HepG2 (cell line): ENCODE measurements around the gene COA3. TPM values are rescaled to one million over a fixed set of nuclear protein-coding genes. Genes with fewer than 3 reads are reported as not detected.

Experiments used
- AFF4 ChIP-seq: sonication (generic); formaldehyde crosslinking; IDR thresholded peaks from 2 replicates; pipeline ENCODE4 v1.4.0; 2020; ENCODE audit warnings: missing genetic modification reagents
- ATAD3A ChIP-seq: sonication (generic); formaldehyde crosslinking; IDR thresholded peaks from 2 replicates; pipeline ENCODE4 v1.4.0; 2020; ENCODE audit warnings: missing genetic modification reagents
- CSRNP1 ChIP-seq: sonication (generic); formaldehyde crosslinking; IDR thresholded peaks from 2 replicates; pipeline ENCODE4 v1.8.1; 2023; ENCODE audit warnings: mild to moderate bottlenecking, missing genetic modification reagents
- GABPA ChIP-seq, 2 experiments: IDR thresholded peaks; 2 replicates each; pipeline ENCODE4 v1.6.1; 2011 to 2016; ENCODE audit warnings: low read depth in 2 of 2, low read length in 1 of 2, missing biosample characterization in 1 of 2, missing genetic modification characterization in 1 of 2
- MXD4 ChIP-seq: IDR thresholded peaks from 2 replicates; pipeline ENCODE4 v1.6.1; 2016; ENCODE audit warnings: mild to moderate bottlenecking, missing biosample characterization, missing genetic modification reagents
- PAX8 ChIP-seq: sonication (generic); formaldehyde crosslinking; IDR thresholded peaks from 2 replicates; pipeline ENCODE4 v1.8.0; 2022; ENCODE audit warnings: mild to moderate bottlenecking, missing genetic modification reagents, borderline replicate concordance
- PPARG ChIP-seq: conservative IDR thresholded peaks from 2 replicates; pipeline ENCODE4 v1.6.1; 2016; ENCODE audit warnings: missing biosample characterization, missing genetic modification reagents
- ZNF512B ChIP-seq: sonication (generic); formaldehyde crosslinking; IDR thresholded peaks from 2 replicates; pipeline ENCODE4 v1.5.1; 2020; ENCODE audit warnings: missing genetic modification reagents, mild to moderate bottlenecking, borderline replicate concordance
- ZNF572 ChIP-seq: sonication (generic); formaldehyde crosslinking; IDR thresholded peaks from 2 replicates; pipeline ENCODE4 v1.5.1; 2020; ENCODE audit warnings: mild to moderate bottlenecking, missing genetic modification reagents
- ZNF609 ChIP-seq: sonication (generic); formaldehyde crosslinking; IDR thresholded peaks from 2 replicates; pipeline ENCODE4 v1.4.0; 2020; ENCODE audit warnings: mild to moderate bottlenecking, missing genetic modification reagents, borderline replicate concordance
- ZNF709 ChIP-seq: sonication (generic); formaldehyde crosslinking; IDR thresholded peaks from 2 replicates; pipeline ENCODE4 v1.5.0; 2020; ENCODE audit warnings: mild to moderate bottlenecking, missing genetic modification reagents
- ZNF772 ChIP-seq: sonication (generic); formaldehyde crosslinking; IDR thresholded peaks from 2 replicates; pipeline ENCODE4 v1.5.0; 2020; ENCODE audit warnings: mild to moderate bottlenecking, missing genetic modification reagents
- polyA plus RNA-seq, 8 experiments: library from polyadenylated mRNA; depleted of rRNA in 3 of 8; stranded (reverse) in 7 of 8; unstranded in 1 of 8; fragments of >200 nt; fragmentation: Illumina TruSeq in 4 of 8; extraction: Trizol in 4 of 8; gene quantifications; 2 replicates each; pipeline versions ENCODE4 v1.2.1 to v1.2.3, GENCODE V29; 2011 to 2016; ENCODE audit warnings: low read depth in 4 of 8, missing spikeins in 1 of 8, mixed read lengths in 1 of 8; ENCODE audit not compliant: insufficient read depth in 1 of 8
- total RNA-seq, 5 experiments: library from RNA; depleted of rRNA; stranded (reverse); fragments of >200 nt; fragmentation: Illumina TruSeq; extraction: Trizol; gene quantifications; 2 replicates each; pipeline ENCODE4 v1.2.3, GENCODE V29; 2016; ENCODE audit warnings: low read depth in 1 of 5

Gene COA3
- total and polyA plus RNA-seq, 2 of the 13 experiments (the other 11 are each of a cell fraction or from before 2014, with no cell fraction given): 133 to 202 TPM

- no peak for TF ChIP-seq AFF4 (CRISPR knock-in tag)
- TF ChIP-seq CSRNP1 (CRISPR knock-in tag): 0 out of 2 replicates have a peak, but pooled peaks have one; percentile 53
- peak; percentile 91 for TF ChIP-seq MXD4 (CRISPR knock-in tag)
- peak; percentile 74; the same call in 1 of the 2 replicates for TF ChIP-seq ZNF772 (CRISPR knock-in tag)
- peak; percentile 81; the same call in 1 of the 2 replicates for TF ChIP-seq ZNF609 (CRISPR knock-in tag)
- no peak for TF ChIP-seq ATAD3A (CRISPR knock-in tag)
- TF ChIP-seq PAX8 (CRISPR knock-in tag): no peak; the same call in 1 of the 2 replicates
- peak; percentile 100 for TF ChIP-seq GABPA (IDR thresholded peaks at IDR 0.05; ENCODE audit: low read depth, low read length)
- peak; percentile 100 for TF ChIP-seq GABPA (CRISPR knock-in tag; IDR thresholded peaks at IDR 0.05; ENCODE audit: low read depth)
- peak; percentile 77; the same call in 1 of the 2 replicates for TF ChIP-seq PPARG (CRISPR knock-in tag)
- peak; percentile 53; the same call in 1 of the 2 replicates for TF ChIP-seq ZNF709 (CRISPR knock-in tag)
- TF ChIP-seq ZNF572 (CRISPR knock-in tag): no peak
- TF ChIP-seq ZNF512B: peak; percentile 49; the same call in 1 of the 2 replicates
These were observed 25.0 kb downstream of the COA3 start, which contains the start of gene VPS25 (continued) for GRCh38 chr17:42773290-42774035.
